Activated T-cell treated with anti-CD3 and anti-CD28 coated beads, Interleukin-2, amount 50 U/mL, for 4 hours (primary cell): Measurements from ENCODE around the gene MUC22. TPM values are rescaled to one million over a fixed set of nuclear protein-coding genes. Genes with fewer than 3 reads are reported as not detected.
"Not testable (repeated sequence)": the region's sequence is repeated elsewhere in the genome, so short reads cannot be mapped to it uniquely, and the experiment has no call there.

ENCODE experiments used
- ATAC-seq, 2 donors: fragments of 200-7000 bp; cut with Tn5 transposase; one replicate each; pipeline ENCODE4 v1.10.0; 2021
- DNase-seq: peaks from one replicate; pipeline ENCODE4 v3.0.0-alpha.2; 2020
- H3K27me3 Mint-ChIP-seq: one replicate; pipeline ENCODE4 v1.8.0; 2021; ENCODE audit warnings: low read depth, mixed read lengths
- H3K36me3 Mint-ChIP-seq: one replicate; pipeline ENCODE4 v1.8.0; 2022; ENCODE audit warnings: mixed read lengths; ENCODE audit not compliant: insufficient read depth
- H3K4me1 Mint-ChIP-seq: one replicate; pipeline ENCODE4 v1.8.0; 2021; ENCODE audit warnings: low read depth, mixed read lengths
- H3K4me3 Mint-ChIP-seq: one replicate; pipeline ENCODE4 v1.8.0; 2021; ENCODE audit warnings: mild to moderate bottlenecking, moderate library complexity, mixed read lengths
- H3K9me3 Mint-ChIP-seq: one replicate; pipeline ENCODE4 v1.8.0; 2021; ENCODE audit warnings: mixed read lengths
- total RNA-seq, 3 donors: library from RNA; stranded (reverse); gene quantifications; one replicate each; pipeline ENCODE4 v1.2.1, GENCODE V29; 2021

MUC22 gene
- total RNA-seq, 3 donors from 2014 or later = not detected

- Mint-ChIP-seq H3K36me3 (no peaks in the 10 kb centered on the region), H3K27me3 (peaks cover 28% of the 10 kb centered on the region), H3K4me3 (no peak within 1 kb of the TSS), H3K9me3 (no peaks in the 10 kb centered on the region), H3K4me1 (no peaks in the 10 kb centered on the region)
- DNase-seq (no peak), ATAC-seq (no peak)
Measured at GRCh38 chr6:30983439-30983838, 26.8 kb upstream of the MUC22 start, which contains the start of gene MUC21. TSS of gene MUC21 (plus strand) at chr6:30983718. CDS start at chr6:30983959, 241 bp downstream.

- Mint-ChIP-seq H3K36me3 (no peaks in the 10 kb centered on the region), H3K27me3 (peaks cover 25% of the 10 kb centered on the region), H3K9me3 (no peaks in the 10 kb centered on the region), H3K4me1 (peaks cover 5% of the 10 kb centered on the region), H3K4me3 (no peak overlapping the region)
- ATAC-seq (peak; percentile 43 to 48), DNase-seq (no peak)
Measured at GRCh38 chr6:30985490-30985889, 24.8 kb upstream of the MUC22 start.

- DNase-seq (no peak), ATAC-seq (no peak)
- Mint-ChIP-seq H3K4me1 (peaks cover 10% of the 10 kb centered on the region), H3K9me3 (no peaks in the 10 kb centered on the region), H3K36me3 (no peaks in the 10 kb centered on the region), H3K4me3 (no peak overlapping the region), H3K27me3 (peaks cover 16% of the 10 kb centered on the region)
Measured at GRCh38 chr6:30987304-30987703, 23.0 kb upstream of the MUC22 start.

GRCh38 chr6:30988209-30988825 lies 22.0 kb upstream of the MUC22 start:
- Mint-ChIP-seq H3K27me3 (peaks cover 7% of the 10 kb centered on the region), H3K36me3 (no peaks in the 10 kb centered on the region), H3K4me3 (no peak overlapping the region), H3K4me1 (peaks cover 10% of the 10 kb centered on the region), H3K9me3 (no peaks in the 10 kb centered on the region)
- DNase-seq = no peak
- ATAC-seq = no peak

GRCh38 chr6:30990422-30991086 lies 19.7 kb upstream of the MUC22 start:
- peak; percentile 63 to 69 for ATAC-seq
- Mint-ChIP-seq H3K27me3 (no peaks in the 10 kb centered on the region), H3K4me3 (peak overlapping the region; percentile 58), H3K9me3 (no peaks in the 10 kb centered on the region), H3K4me1 (peaks cover 10% of the 10 kb centered on the region), H3K36me3 (no peaks in the 10 kb centered on the region)
- no peak for DNase-seq

GRCh38 chr6:30991891-30992290 lies 18.4 kb upstream of the MUC22 start:
- Mint-ChIP-seq H3K9me3 (no peaks in the 10 kb centered on the region), H3K27me3 (no peaks in the 10 kb centered on the region), H3K4me1 (peaks cover 10% of the 10 kb centered on the region), H3K4me3 (no peak overlapping the region), H3K36me3 (no peaks in the 10 kb centered on the region)
- DNase-seq (no peak), ATAC-seq (no peak)

GRCh38 chr6:30997301-30997700 lies 13.0 kb upstream of the MUC22 start:
- Mint-ChIP-seq H3K9me3 (no peaks in the 10 kb centered on the region), H3K36me3 (no peaks in the 10 kb centered on the region), H3K4me1 (peaks cover 2% of the 10 kb centered on the region), H3K27me3 (peaks cover 2% of the 10 kb centered on the region), H3K4me3 (no peak overlapping the region)
- DNase-seq (no peak), ATAC-seq (no peak)

- Mint-ChIP-seq H3K4me1 (peaks cover 2% of the 10 kb centered on the region), H3K36me3 (no peaks in the 10 kb centered on the region), H3K27me3 (peaks cover 5% of the 10 kb centered on the region), H3K4me3 (no peak overlapping the region), H3K9me3 (no peaks in the 10 kb centered on the region)
- DNase-seq (no peak), ATAC-seq (no peak)
Measured at GRCh38 chr6:30998785-30999184, 11.5 kb upstream of the MUC22 start.

- H3K27me3 Mint-ChIP-seq, H3K4me1 Mint-ChIP-seq: not testable (repeated sequence)
Measured at GRCh38 chr6:31000067-31000860, 10.0 kb upstream of the MUC22 start.

GRCh38 chr6:31001281-31001888 lies 8.9 kb upstream of the MUC22 start:
- DNase-seq (no peak), ATAC-seq (no peak)
- Mint-ChIP-seq H3K27me3 (peaks cover 9% of the 10 kb centered on the region), H3K4me3 (no peak overlapping the region), H3K4me1 (peaks cover 5% of the 10 kb centered on the region), H3K9me3 (no peaks in the 10 kb centered on the region), H3K36me3 (no peaks in the 10 kb centered on the region)

More at GRCh38 chr6:31000067-31000860, 10.0 kb upstream of the MUC22 start:
- not testable (repeated sequence) for DNase-seq, H3K4me3 Mint-ChIP-seq, H3K9me3 Mint-ChIP-seq, ATAC-seq, H3K36me3 Mint-ChIP-seq

GRCh38 chr6:31002471-31002870 lies 7.8 kb upstream of the MUC22 start:
- no peak for DNase-seq
- Mint-ChIP-seq H3K36me3 (no peaks in the 10 kb centered on the region), H3K9me3 (no peaks in the 10 kb centered on the region), H3K4me1 (peaks cover 5% of the 10 kb centered on the region), H3K27me3 (peaks cover 10% of the 10 kb centered on the region), H3K4me3 (no peak overlapping the region)
- ATAC-seq = no peak

- Mint-ChIP-seq H3K27me3 (peaks cover 20% of the 10 kb centered on the region), H3K4me3 (no peak overlapping the region), H3K36me3 (no peaks in the 10 kb centered on the region), H3K9me3 (no peaks in the 10 kb centered on the region), H3K4me1 (peaks cover 5% of the 10 kb centered on the region)
- ATAC-seq (no peak), DNase-seq (no peak)
Measured at GRCh38 chr6:31004794-31005193, 5.5 kb upstream of the MUC22 start.

GRCh38 chr6:31005249-31006020 lies 4.8 kb upstream of the MUC22 start:
- Mint-ChIP-seq H3K4me1 (peaks cover 5% of the 10 kb centered on the region), H3K27me3 (peaks cover 20% of the 10 kb centered on the region), H3K9me3 (no peaks in the 10 kb centered on the region), H3K36me3 (no peaks in the 10 kb centered on the region), H3K4me3 (no peak overlapping the region)
- ATAC-seq (no peak), DNase-seq (no peak)

- no peaks in the 10 kb centered on the region for H3K9me3 Mint-ChIP-seq
- peaks cover 3% of the 10 kb centered on the region for H3K4me1 Mint-ChIP-seq
- no peak overlapping the region for H3K4me3 Mint-ChIP-seq
- ATAC-seq (no peak), DNase-seq (no peak)
- peaks cover 26% of the 10 kb centered on the region for H3K27me3 Mint-ChIP-seq
- H3K36me3 Mint-ChIP-seq = no peaks in the 10 kb centered on the region
Measured at GRCh38 chr6:31007694-31008093, 2.6 kb upstream of the MUC22 start.
